Fibroblast of mammary gland (primary cell): ENCODE data around the gene EIF4ENIF1.

ENCODE experiments used
- DNase-seq: peaks from one replicate; pipeline ENCODE4 v3.0.0-alpha.2; 2010; ENCODE audit warnings: low read depth
- H3K4me3 ChIP-seq: 2 replicates; pipeline ENCODE4 v1.5.1; 2011; ENCODE audit warnings: low read depth, mild to moderate bottlenecking, low read length, moderate library complexity; ENCODE audit not compliant: control insufficient read depth
- CTCF ChIP-seq: conservative IDR thresholded peaks from 2 replicates; pipeline ENCODE4 v1.5.1; 2011; ENCODE audit warnings: low read depth, low read length, inconsistent platforms; ENCODE audit not compliant: control insufficient read depth, insufficient read depth

The EIF4ENIF1 gene

GRCh38 chr22:31481129-31481528, 8.5 kb downstream of the EIF4ENIF1 start:
- no peak overlapping the region for H3K4me3 ChIP-seq
- no peak for DNase-seq
- no peak for TF ChIP-seq CTCF

GRCh38 chr22:31477329-31477728, 12.3 kb downstream of the EIF4ENIF1 start:
- TF ChIP-seq CTCF, result no peak

GRCh38 chr22:31475800-31476199, 13.8 kb downstream of the EIF4ENIF1 start:
- no peak for DNase-seq
- no peak for TF ChIP-seq CTCF
- no peak overlapping the region for H3K4me3 ChIP-seq

More at GRCh38 chr22:31477329-31477728, 12.3 kb downstream of the EIF4ENIF1 start:
- H3K4me3 ChIP-seq, result no peak overlapping the region
- no peak for DNase-seq

GRCh38 chr22:31474743-31475142, 14.9 kb downstream of the EIF4ENIF1 start:
- no peak overlapping the region for H3K4me3 ChIP-seq
- DNase-seq, result peak; percentile 65
- TF ChIP-seq CTCF, result no peak

- H3K4me3 ChIP-seq, result no peak overlapping the region
- no peak for DNase-seq
- no peak for TF ChIP-seq CTCF
Observed at GRCh38 chr22:31465307-31465706, 24.3 kb downstream of the EIF4ENIF1 start.

- H3K4me3 ChIP-seq, result no peak overlapping the region
- TF ChIP-seq CTCF, result no peak
- no peak for DNase-seq
Observed at GRCh38 chr22:31461699-31462098, 27.9 kb downstream of the EIF4ENIF1 start.
